Hepatocyte (in vitro differentiated cells): ENCODE results near the gene MAP2K2.

Source experiments
- EZH2 ChIP-seq: fragments of 200-600 bp; sonication (generic); IDR thresholded peaks from 2 replicates; pipeline ENCODE4 v1.6.1; 2016; ENCODE audit warnings: antibody characterized with exemption, mild to moderate bottlenecking, borderline replicate concordance
- TF ChIP-seq, protein P1 (sequence below): fragments of 200-600 bp; sonication (generic); IDR thresholded peaks from 2 replicates; pipeline ENCODE4 v1.5.1; 2016; ENCODE audit warnings: antibody characterized with exemption, mild to moderate bottlenecking; ENCODE audit not compliant: poor library complexity

DNA sequence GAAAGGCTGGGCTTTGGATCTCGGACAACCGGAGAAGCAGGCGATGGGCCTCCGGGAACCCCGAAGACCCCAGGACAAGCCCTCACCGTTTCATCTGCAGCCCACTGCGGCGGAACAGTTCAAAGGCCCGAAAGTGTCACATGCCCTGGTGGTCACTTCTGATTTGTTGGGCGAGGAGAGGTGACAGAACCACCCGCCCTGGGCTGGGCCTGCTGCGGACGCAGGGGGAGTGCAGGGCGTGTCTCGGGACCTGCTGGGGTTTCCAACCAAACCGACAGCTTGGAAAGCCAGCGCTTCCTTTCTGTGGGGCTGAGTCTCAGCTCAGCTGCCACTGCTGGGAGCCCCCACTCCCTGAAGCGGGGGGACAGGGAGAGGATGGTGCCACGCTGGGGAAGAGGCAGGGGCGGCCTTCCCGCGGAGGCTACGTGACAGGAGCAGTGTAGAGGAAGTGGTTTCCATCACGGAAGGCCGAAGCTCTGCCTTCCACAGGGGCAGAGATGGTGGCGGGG is 34.5 kb downstream of the MAP2K2 start:
- TF ChIP-seq, protein P1, sequence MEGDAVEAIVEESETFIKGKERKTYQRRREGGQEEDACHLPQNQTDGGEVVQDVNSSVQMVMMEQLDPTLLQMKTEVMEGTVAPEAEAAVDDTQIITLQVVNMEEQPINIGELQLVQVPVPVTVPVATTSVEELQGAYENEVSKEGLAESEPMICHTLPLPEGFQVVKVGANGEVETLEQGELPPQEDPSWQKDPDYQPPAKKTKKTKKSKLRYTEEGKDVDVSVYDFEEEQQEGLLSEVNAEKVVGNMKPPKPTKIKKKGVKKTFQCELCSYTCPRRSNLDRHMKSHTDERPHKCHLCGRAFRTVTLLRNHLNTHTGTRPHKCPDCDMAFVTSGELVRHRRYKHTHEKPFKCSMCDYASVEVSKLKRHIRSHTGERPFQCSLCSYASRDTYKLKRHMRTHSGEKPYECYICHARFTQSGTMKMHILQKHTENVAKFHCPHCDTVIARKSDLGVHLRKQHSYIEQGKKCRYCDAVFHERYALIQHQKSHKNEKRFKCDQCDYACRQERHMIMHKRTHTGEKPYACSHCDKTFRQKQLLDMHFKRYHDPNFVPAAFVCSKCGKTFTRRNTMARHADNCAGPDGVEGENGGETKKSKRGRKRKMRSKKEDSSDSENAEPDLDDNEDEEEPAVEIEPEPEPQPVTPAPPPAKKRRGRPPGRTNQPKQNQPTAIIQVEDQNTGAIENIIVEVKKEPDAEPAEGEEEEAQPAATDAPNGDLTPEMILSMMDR: no peak
- no peak for TF ChIP-seq EZH2
